Trophoblast cell (in vitro differentiated cells and primary cell): ENCODE measurements around the gene GNL2.
"Not testable (repeated sequence)": the region's sequence is repeated elsewhere in the genome, so short reads cannot be mapped to it uniquely, and the experiment has no call there.

Experiments
- DNase-seq, 2 donors: peaks; one replicate each; pipeline ENCODE4 v3.0.0-alpha.2; 2016
- H2AFZ ChIP-seq: 2 replicates; pipeline ENCODE4 v1.6.1; 2013; ENCODE audit warnings: low read length, moderate library complexity, mild to moderate bottlenecking; ENCODE audit not compliant: insufficient read depth, poor library complexity
- H2AK5ac ChIP-seq: 2 replicates; pipeline ENCODE4 v1.6.1; 2013; ENCODE audit warnings: mild to moderate bottlenecking, low read length
- H2BK120ac ChIP-seq: 2 replicates; pipeline ENCODE4 v1.6.1; 2013; ENCODE audit warnings: low read length, mild to moderate bottlenecking, moderate library complexity; ENCODE audit not compliant: insufficient read depth, poor library complexity
- H2BK12ac ChIP-seq: 2 replicates; pipeline ENCODE4 v1.6.1; 2013; ENCODE audit warnings: mild to moderate bottlenecking, low read length, moderate library complexity
- H2BK5ac ChIP-seq: 2 replicates; pipeline ENCODE4 v1.6.1; 2013; ENCODE audit warnings: low read length, low read depth, moderate library complexity, mild to moderate bottlenecking; ENCODE audit not compliant: poor library complexity
- H3K14ac ChIP-seq: 2 replicates; pipeline ENCODE4 v1.6.1; 2013; ENCODE audit warnings: mild to moderate bottlenecking, low read length
- H3K18ac ChIP-seq: 2 replicates; pipeline ENCODE4 v1.6.1; 2013; ENCODE audit warnings: mild to moderate bottlenecking, low read length
- H3K23ac ChIP-seq: 2 replicates; pipeline ENCODE4 v1.6.1; 2013; ENCODE audit warnings: low read length
- H3K27ac ChIP-seq: 2 replicates; pipeline ENCODE4 v1.5.1; 2013; ENCODE audit warnings: low read depth, mild to moderate bottlenecking, inconsistent platforms, low read length, moderate library complexity
- H3K27me3 ChIP-seq: 2 replicates; pipeline ENCODE4 v1.6.1; 2013; ENCODE audit warnings: inconsistent platforms, mild to moderate bottlenecking, low read length, moderate library complexity; ENCODE audit not compliant: insufficient read depth
- H3K36me3 ChIP-seq, 2 experiments: 1 replicate in 1 of 2; 2 replicates in 1 of 2; pipeline ENCODE4 v1.6.1; 2013; ENCODE audit warnings: low read length in 2 of 2, mild to moderate bottlenecking in 2 of 2, moderate library complexity in 1 of 2; ENCODE audit not compliant: insufficient read depth in 2 of 2, control insufficient read depth in 1 of 2
- H3K4ac ChIP-seq: 2 replicates; pipeline ENCODE4 v1.6.1; 2013; ENCODE audit warnings: low read depth, mild to moderate bottlenecking, low read length, moderate library complexity
- H3K4me1 ChIP-seq, 2 experiments: 1 replicate in 1 of 2; 2 replicates in 1 of 2; pipeline ENCODE4 v1.6.1; 2013; ENCODE audit warnings: low read length in 2 of 2, mild to moderate bottlenecking in 2 of 2, moderate library complexity in 1 of 2; ENCODE audit not compliant: insufficient read depth in 2 of 2, control insufficient read depth in 1 of 2
- H3K4me2 ChIP-seq: 2 replicates; pipeline ENCODE4 v1.6.1; 2013; ENCODE audit warnings: inconsistent platforms, mild to moderate bottlenecking, low read length, moderate library complexity
- H3K4me3 ChIP-seq: 2 replicates; pipeline ENCODE4 v1.5.1; 2013; ENCODE audit warnings: mild to moderate bottlenecking, low read depth, low read length, inconsistent platforms
- H3K79me1 ChIP-seq: one replicate; pipeline ENCODE4 v1.6.1; 2013; ENCODE audit warnings: low read length
- H3K79me2 ChIP-seq: 2 replicates; pipeline ENCODE4 v1.6.1; 2013; ENCODE audit warnings: low read length, mild to moderate bottlenecking; ENCODE audit not compliant: control insufficient read depth, insufficient read depth, poor library complexity
- H3K9ac ChIP-seq: 2 replicates; pipeline ENCODE4 v1.6.1; 2013; ENCODE audit warnings: mild to moderate bottlenecking, low read length
- H3K9me3 ChIP-seq: 2 replicates; pipeline ENCODE4 v1.6.1; 2013; ENCODE audit warnings: low read depth, mild to moderate bottlenecking, control low read depth, inconsistent platforms, low read length; ENCODE audit not compliant: insufficient read depth
- H4K12ac ChIP-seq: 2 replicates; pipeline ENCODE4 v1.6.1; 2013; ENCODE audit warnings: low read depth, mild to moderate bottlenecking, low read length, moderate library complexity
- H4K8ac ChIP-seq: 2 replicates; pipeline ENCODE4 v1.6.1; 2013; ENCODE audit warnings: low read depth, mild to moderate bottlenecking, low read length, moderate library complexity
- H4K91ac ChIP-seq: one replicate; pipeline ENCODE4 v1.6.1; 2013; ENCODE audit warnings: low read depth, mild to moderate bottlenecking, low read length, moderate library complexity
- WGBS: extraction: QIAGEN DNeasy Blood & Tissue Kit; methylation state at CpG from one replicate; pipeline ENCODE4 v1.1.7; 2013; ENCODE audit warnings: missing lambda C conversion rate; ENCODE audit not compliant: insufficient read length, insufficient coverage; ENCODE audit errors: extremely low coverage; 5-methylcytosine and 5-hydroxymethylcytosine counted together

Gene GNL2

GRCh38 chr1:37540036-37540785 is 55.5 kb downstream of the GNL2 start:
- WGBS = no CpG with 5 or more reads among the region's 30 CpGs
- peaks cover 2% of the 10 kb centered on the region for H3K9me3 ChIP-seq
- no peak overlapping the region for H2BK5ac ChIP-seq
- no peak overlapping the region for H3K14ac ChIP-seq
- DNase-seq = no peak
- no peak overlapping the region for H3K18ac ChIP-seq
- H2BK120ac ChIP-seq = no peak overlapping the region
- H3K4me1 ChIP-seq = no peaks in the 10 kb centered on the region
- no peak overlapping the region for H4K12ac ChIP-seq
- no peaks in the 10 kb centered on the region for H3K27me3 ChIP-seq
- no peak overlapping the region for H3K4me2 ChIP-seq
- H3K79me1 ChIP-seq = no peaks in the 10 kb centered on the region
- H4K91ac ChIP-seq = no peak overlapping the region
- H2BK12ac ChIP-seq = no peak overlapping the region
- no peak overlapping the region for H3K4me3 ChIP-seq
- H4K8ac ChIP-seq = no peak overlapping the region
- peaks cover 34 to 49% of the 10 kb centered on the region in 2 experiments for H3K36me3 ChIP-seq
- no peak overlapping the region for H2AK5ac ChIP-seq
- no peak overlapping the region for H3K9ac ChIP-seq
- H3K4ac ChIP-seq = no peak overlapping the region
- H3K23ac ChIP-seq = no peak overlapping the region
- H3K27ac ChIP-seq = no peak overlapping the region
- no peaks in the 10 kb centered on the region for H3K79me2 ChIP-seq
- no peak overlapping the region for H2AFZ ChIP-seq

- not testable (repeated sequence) for H3K79me1 ChIP-seq, H2AFZ ChIP-seq, H3K27me3 ChIP-seq, H3K4ac ChIP-seq, H2BK5ac ChIP-seq, H3K23ac ChIP-seq, DNase-seq, H3K9me3 ChIP-seq, H4K12ac ChIP-seq, H2BK120ac ChIP-seq, H3K27ac ChIP-seq, H3K18ac ChIP-seq, H4K8ac ChIP-seq, H3K4me3 ChIP-seq, H3K4me2 ChIP-seq, H3K9ac ChIP-seq, H2AK5ac ChIP-seq, H3K79me2 ChIP-seq, H4K91ac ChIP-seq, H3K4me1 ChIP-seq, H3K14ac ChIP-seq, H2BK12ac ChIP-seq
- no CpG with 5 or more reads among the region's 10 CpGs for WGBS
- peaks cover 30 to 40% of the 10 kb centered on the region in 2 experiments for H3K36me3 ChIP-seq
Measured at GRCh38 chr1:37539154-37539553, 56.6 kb downstream of the GNL2 start.

GRCh38 chr1:37537378-37537777 is 58.4 kb downstream of the GNL2 start:
- no peak overlapping the region for H4K91ac ChIP-seq
- peaks cover 0 to 3% of the 10 kb centered on the region in 2 experiments for H3K4me1 ChIP-seq
- peaks cover 2% of the 10 kb centered on the region for H3K9me3 ChIP-seq
- no peaks in the 10 kb centered on the region for H3K27me3 ChIP-seq
- no peak overlapping the region for H3K27ac ChIP-seq
- H2AK5ac ChIP-seq = no peak overlapping the region
- H3K4ac ChIP-seq = no peak overlapping the region
- no peak overlapping the region for H2BK120ac ChIP-seq
- WGBS = no CpG with 5 or more reads among the region's 2 CpGs
- no peak overlapping the region for H3K18ac ChIP-seq
- no peak overlapping the region for H3K4me2 ChIP-seq
- no peak for DNase-seq
- H4K8ac ChIP-seq = no peak overlapping the region
- no peak overlapping the region for H2AFZ ChIP-seq
- H2BK12ac ChIP-seq = no peak overlapping the region
- no peak overlapping the region for H3K23ac ChIP-seq
- no peak overlapping the region for H3K4me3 ChIP-seq
- H2BK5ac ChIP-seq = no peak overlapping the region
- no peaks in the 10 kb centered on the region for H3K79me2 ChIP-seq
- no peak overlapping the region for H3K9ac ChIP-seq
- no peaks in the 10 kb centered on the region for H3K79me1 ChIP-seq
- H3K14ac ChIP-seq = no peak overlapping the region
- peaks cover 21 to 36% of the 10 kb centered on the region in 2 experiments for H3K36me3 ChIP-seq
- H4K12ac ChIP-seq = no peak overlapping the region

- no peak overlapping the region for H2BK5ac ChIP-seq
- H3K14ac ChIP-seq = no peak overlapping the region
- no peak overlapping the region for H3K23ac ChIP-seq
- no CpG with 5 or more reads among the region's 4 CpGs for WGBS
- H3K9me3 ChIP-seq = no peaks in the 10 kb centered on the region
- no peaks in the 10 kb centered on the region for H3K79me2 ChIP-seq
- H4K12ac ChIP-seq = no peak overlapping the region
- H4K91ac ChIP-seq = no peak overlapping the region
- H3K9ac ChIP-seq = no peak overlapping the region
- no peaks in the 10 kb centered on the region for H3K79me1 ChIP-seq
- no peak overlapping the region for H3K4me3 ChIP-seq
- H3K27ac ChIP-seq = no peak overlapping the region
- DNase-seq = no peak
- peaks cover 2 to 16% of the 10 kb centered on the region in 2 experiments for H3K36me3 ChIP-seq
- H3K18ac ChIP-seq = no peak overlapping the region
- H3K4ac ChIP-seq = no peak overlapping the region
- H4K8ac ChIP-seq = no peak overlapping the region
- H3K4me2 ChIP-seq = no peak overlapping the region
- peaks cover 0 to 3% of the 10 kb centered on the region in 2 experiments for H3K4me1 ChIP-seq
- H2AK5ac ChIP-seq = no peak overlapping the region
- no peak overlapping the region for H2BK12ac ChIP-seq
- H3K27me3 ChIP-seq = no peaks in the 10 kb centered on the region
- H2AFZ ChIP-seq = no peak overlapping the region
- H2BK120ac ChIP-seq = no peak overlapping the region
Measured at GRCh38 chr1:37533317-37534093, 62.2 kb downstream of the GNL2 start.
